Measurements from ENCODE around the gene IGF1R. TPM values are rescaled to one million over a fixed set of nuclear protein-coding genes. Genes with fewer than 3 reads are reported as not detected.

The IGF1R gene
- total and polyA plus RNA-seq, 4 donors = 5.9 to 154 (median 27.6) TPM

GRCh38 chr15:98743177-98743576 is 94.8 kb downstream of the IGF1R start:
- WGBS, 2 donors = 93 to 94% methylated on average over 6 of the region's 6 CpGs
- Histone ChIP-seq H3K36me3 (ENCODE audit: control insufficient read depth in 4 of 4, insufficient read depth in 4 of 4, low read length in 4 of 4) (no peaks in the 10 kb centered on the region), H3K9me3 (ENCODE audit: control insufficient read depth in 4 of 4, insufficient read depth in 3 of 4, low read length in 3 of 4) (no peaks in the 10 kb centered on the region), H3K9ac (ENCODE audit: insufficient read depth in 1 of 2, low read length in 2 of 2) (no peak overlapping the region), H3K4me1 (ENCODE audit: control insufficient read depth in 5 of 5, insufficient read depth in 5 of 5, low read length in 5 of 5) (peaks cover 0 to 20% (median 2%) of the 10 kb centered on the region in 5 donors), H3K4me3 (no peak overlapping the region), H3K27ac (ENCODE audit: low read depth in 1 of 2, low read length in 1 of 2) (no peak overlapping the region), H3K27me3 (ENCODE audit: control insufficient read depth in 3 of 3, insufficient read depth in 3 of 3, low read length in 2 of 3) (no peaks in the 10 kb centered on the region)
- no peak for ATAC-seq (ENCODE audit: insufficient read depth, low FRiP score)
- no peak for DNase-seq
- no peak for TF ChIP-seq CTCF (IDR thresholded peaks at IDR 0.05; ENCODE audit: control extremely low read depth, extremely low read depth)

- no peak overlapping the region for H3K27ac ChIP-seq (ENCODE audit: low read depth in 1 of 2, low read length in 1 of 2)
These were observed 96.2 kb downstream of the IGF1R start for GRCh38 chr15:98744506-98744905.

DNA sequence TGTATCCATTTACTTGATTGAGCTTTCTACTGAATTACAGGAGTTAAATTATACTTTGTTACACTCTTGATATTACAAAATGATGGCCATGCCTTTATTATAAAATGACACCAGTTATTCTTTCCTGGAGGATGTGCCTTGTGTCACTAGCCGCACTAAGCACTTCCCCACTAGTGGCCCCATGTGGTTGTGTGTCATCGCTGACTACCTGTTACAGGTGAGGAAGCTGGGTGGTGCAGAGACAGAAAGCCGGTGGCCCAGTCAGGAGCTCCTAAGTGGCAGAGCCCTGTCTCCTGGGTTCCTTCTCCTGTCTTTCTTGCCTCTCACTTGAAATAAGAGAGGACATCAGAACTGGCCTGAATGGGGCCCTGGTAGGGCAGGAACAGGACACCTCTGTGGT is 96.8 kb downstream of the IGF1R start:
- no peak overlapping the region for H3K9ac ChIP-seq (ENCODE audit: insufficient read depth in 1 of 2, low read length in 2 of 2)

More at GRCh38 chr15:98744506-98744905, 96.2 kb downstream of the IGF1R start:
- H3K36me3 ChIP-seq (ENCODE audit: control insufficient read depth in 4 of 4, insufficient read depth in 4 of 4, low read length in 4 of 4) = no peaks in the 10 kb centered on the region
- no peaks in the 10 kb centered on the region for H3K27me3 ChIP-seq (ENCODE audit: control insufficient read depth in 3 of 3, insufficient read depth in 3 of 3, low read length in 2 of 3)
- no peak for TF ChIP-seq CTCF (IDR thresholded peaks at IDR 0.05; ENCODE audit: control extremely low read depth, extremely low read depth)
- H3K4me1 ChIP-seq (ENCODE audit: control insufficient read depth in 5 of 5, insufficient read depth in 5 of 5, low read length in 5 of 5) = peaks cover 0 to 20% (median 2%) of the 10 kb centered on the region in 5 donors
- WGBS, 2 donors = 42 to 57% methylated on average over 2 of the region's 2 CpGs
- H3K4me3 ChIP-seq = no peak overlapping the region
- no peak overlapping the region for H3K9ac ChIP-seq (ENCODE audit: insufficient read depth in 1 of 2, low read length in 2 of 2)
- no peaks in the 10 kb centered on the region for H3K9me3 ChIP-seq (ENCODE audit: control insufficient read depth in 4 of 4, insufficient read depth in 3 of 4, low read length in 3 of 4)
- no peak for ATAC-seq (ENCODE audit: insufficient read depth, low FRiP score)
- no peak for DNase-seq

More for the DNA sequence above, 96.8 kb downstream of the IGF1R start:
- Histone ChIP-seq H3K4me3 (no peak overlapping the region), H3K36me3 (ENCODE audit: control insufficient read depth in 4 of 4, insufficient read depth in 4 of 4, low read length in 4 of 4) (no peaks in the 10 kb centered on the region), H3K9me3 (ENCODE audit: control insufficient read depth in 4 of 4, insufficient read depth in 3 of 4, low read length in 3 of 4) (no peaks in the 10 kb centered on the region), H3K4me1 (ENCODE audit: control insufficient read depth in 5 of 5, insufficient read depth in 5 of 5, low read length in 5 of 5) (peaks cover 0 to 20% (median 2%) of the 10 kb centered on the region in 5 donors), H3K27me3 (ENCODE audit: control insufficient read depth in 3 of 3, insufficient read depth in 3 of 3, low read length in 2 of 3) (no peaks in the 10 kb centered on the region), H3K27ac (ENCODE audit: low read depth in 1 of 2, low read length in 1 of 2) (no peak overlapping the region)
- no peak for ATAC-seq (ENCODE audit: insufficient read depth, low FRiP score)
- no peak for DNase-seq
- WGBS, 2 donors = 44 to 68% methylated on average over 3 of the region's 3 CpGs
- TF ChIP-seq CTCF (IDR thresholded peaks at IDR 0.05; ENCODE audit: control extremely low read depth, extremely low read depth) = no peak

Data from lung (tissue), 12 donors.